Adrenal gland (tissue), 12 donors: ENCODE results near the gene KIRREL3. TPM values are rescaled to one million over a fixed set of nuclear protein-coding genes. Genes with fewer than 3 reads are reported as not detected.

ENCODE experiments used
- DNase-seq, 7 donors: peaks; one replicate each; pipeline ENCODE4 v3.0.0-alpha.2; 2019 to 2020
- H3K27ac ChIP-seq, 5 donors: fragments of 200-600 bp; sonication (generic) in 4 of 5; 1 replicate in 3 of 5; 2 replicates in 2 of 5; pipeline versions ENCODE4 v1.5.1 to v1.8.0; 2016 to 2020; ENCODE audit warnings: mild to moderate bottlenecking in 1 of 5
- H3K27me3 ChIP-seq: fragments of 200-600 bp; 2 replicates; pipeline ENCODE4 v1.8.0; 2021
- H3K36me3 ChIP-seq, 2 donors: fragments of 200-600 bp; replicated peaks in 1 of 2; 1 replicate in 1 of 2; 2 replicates in 1 of 2; pipeline versions ENCODE4 v1.5.1 to v1.8.0; 2018 to 2022
- H3K4me1 ChIP-seq, 2 donors: fragments of 200-600 bp; replicated peaks in 1 of 2; 1 replicate in 1 of 2; 2 replicates in 1 of 2; pipeline versions ENCODE4 v1.5.1 to v1.8.0; 2018 to 2021
- H3K4me3 ChIP-seq, 4 donors: fragments of 200-600 bp; sonication (generic) in 3 of 4; one replicate each; pipeline ENCODE4 v1.5.1; 2016 to 2018
- H3K9me3 ChIP-seq, 3 donors: fragments of 200-600 bp; sonication (generic) in 1 of 3; replicated peaks in 1 of 3; 1 replicate in 2 of 3; 2 replicates in 1 of 3; pipeline versions ENCODE4 v1.5.1 to v1.8.0; 2016 to 2021
- CTCF ChIP-seq, 6 experiments: fragments of 450-650 bp in 4 of 6; fragments of 200-600 bp in 2 of 6; sonication (generic) in 1 of 6; IDR thresholded peaks; 1 replicate in 5 of 6; 2 replicates in 1 of 6; pipeline versions ENCODE4 v1.5.1 to v1.8.0; 2016 to 2021; ENCODE audit warnings: antibody characterized with exemption in 6 of 6, mild to moderate bottlenecking in 2 of 6, moderate library complexity in 1 of 6
- POLR2A ChIP-seq, 2 donors: fragments of 450-650 bp; IDR thresholded peaks; one replicate each; pipeline ENCODE4 v1.6.1; 2017; ENCODE audit warnings: antibody characterized with exemption in 2 of 2, mild to moderate bottlenecking in 2 of 2, moderate library complexity in 1 of 2
- WGBS, 4 donors: extraction: QIAGEN DNeasy Blood & Tissue Kit in 2 of 4; methylation state at CpG; one replicate each; pipeline versions ENCODE4 v1.1.5 to v1.1.7; 2013 to 2017; 5-methylcytosine and 5-hydroxymethylcytosine counted together
- intact Hi-C, 2 donors: fragments of 100-400 bp; cut with DNase I; formaldehyde crosslinking; loops; one replicate each; pipeline versions ENCODE4 v1.14.1 to v1.15.0; 2022 to 2023
- polyA plus RNA-seq, 3 donors: library from polyadenylated mRNA; stranded (reverse); fragments of 200-250 nt in 2 of 3; fragments of 350-450 nt in 1 of 3; fragmentation: Illumina TruSeq in 1 of 3; extraction: RNeasy Lipid Tissue Mini Kit (QIAGEN cat#74804) in 1 of 3; gene quantifications; one replicate each; pipeline ENCODE4 v1.2.3, GENCODE V29; 2013 to 2014
- total RNA-seq, 9 donors: library from RNA; depleted of rRNA in 4 of 9; stranded (reverse); fragments of >200 nt in 4 of 9; fragments of 120-200 nt in 1 of 9; fragmentation: NEBNext Ultra II Directional in 1 of 9; extraction: Animal tissue kit (Norgen Biotek cat#: 25700) in 1 of 9; gene quantifications; one replicate each; pipeline versions ENCODE4 v1.1.0 to v1.2.4, GENCODE V29; 2013 to 2023
- donor health status: healthy with polysubstance abuse.
- donor health status: Bipolar disorder and iron deficiency.
- donor health status: DM: yes; HTN: yes; CAD: no.
- donor health status: DM: no; HTN: no; CAD: no.
- donor health status: DM: no; HTN: no; CAD: no.
- donor health status: DM: yes; HTN: yes; CAD: no.

KIRREL3 gene
- total and polyA plus RNA-seq, 12 donors, result 0.07 to 4.1 (median 0.64) TPM; not detected in 1

DNA sequence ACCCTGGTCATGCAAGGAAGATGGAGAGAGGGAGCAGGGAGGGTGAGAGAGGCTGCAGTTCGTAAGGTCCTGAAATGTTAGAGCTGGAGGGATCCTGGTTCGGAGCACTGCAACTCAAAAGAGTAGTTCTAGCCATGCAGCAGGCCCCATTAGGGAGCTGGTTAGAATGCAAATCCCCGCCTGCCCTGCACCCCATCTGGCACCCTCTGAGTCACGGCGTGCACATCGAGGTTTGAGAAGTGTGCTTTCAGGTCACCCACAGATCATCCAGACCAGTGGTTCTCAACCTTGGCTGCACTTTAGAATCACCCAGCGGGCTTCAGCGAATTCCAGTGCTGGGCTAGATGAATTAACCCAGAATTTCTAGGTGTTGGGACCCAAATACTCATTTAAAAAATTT is 596.9 kb downstream of the KIRREL3 start:
- intact Hi-C loops, result no loop called here
- no peak for TF ChIP-seq POLR2A (IDR thresholded peaks at IDR 0.05)
- no peak for TF ChIP-seq CTCF (IDR thresholded peaks at IDR 0.05)
- Histone ChIP-seq H3K9me3 (no peaks in the 10 kb centered on the region), H3K27ac (peak overlapping the region in 2 of 5 donors; percentile 30 to 58), H3K27me3 (no peaks in the 10 kb centered on the region), H3K36me3 (peaks cover 0 to 21% of the 10 kb centered on the region in 2 donors), H3K4me3 (no peak overlapping the region), H3K4me1 (peaks cover 9 to 43% of the 10 kb centered on the region in 2 donors)
- 64 to 77% (median 72%) methylated on average over 8 of the region's 8 CpGs for WGBS, 4 donors
- peak in 1 of 7 donors; percentile 54 for DNase-seq

DNA sequence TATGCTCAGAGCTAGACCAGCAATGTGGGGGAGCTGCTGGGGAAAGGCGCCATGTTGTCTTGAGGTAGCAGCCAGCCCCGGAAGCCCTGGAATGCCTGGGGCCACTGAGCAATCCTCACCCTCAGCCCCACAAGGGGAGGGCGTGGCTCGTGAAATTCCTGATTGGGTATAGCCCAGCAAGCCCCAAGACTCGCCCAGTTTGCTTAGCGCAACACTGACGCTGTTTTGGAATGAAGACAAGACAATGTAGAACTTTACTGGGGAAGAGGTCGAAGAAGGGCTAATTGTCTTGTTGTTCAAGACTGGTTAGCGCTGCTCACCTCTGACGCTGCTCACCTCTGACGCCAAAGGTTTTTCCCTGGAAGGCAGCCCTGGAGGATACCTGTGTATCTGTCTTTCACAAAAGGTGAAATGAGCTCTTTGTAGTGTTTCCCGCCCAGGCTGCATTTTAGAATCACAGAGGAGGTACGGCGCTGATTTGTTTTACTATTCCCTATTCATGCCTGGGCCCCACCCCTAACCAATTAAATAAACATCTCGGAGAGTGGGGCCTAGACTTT is 597.5 kb downstream of the KIRREL3 start:
- TF ChIP-seq POLR2A (IDR thresholded peaks at IDR 0.05), result no peak
- no peak for TF ChIP-seq CTCF (IDR thresholded peaks at IDR 0.05)
- H3K36me3 ChIP-seq, result peaks cover 0 to 15% of the 10 kb centered on the region in 2 donors
- H3K27me3 ChIP-seq, result no peaks in the 10 kb centered on the region
- intact Hi-C loops, result no loop called here
- no peak overlapping the region for H3K4me3 ChIP-seq
- no peaks in the 10 kb centered on the region for H3K9me3 ChIP-seq
- H3K27ac ChIP-seq, result peak overlapping the region in 1 of 5 donors; percentile 58
- no peak for DNase-seq
- 85 to 88% (median 86%) methylated on average over 15 of the region's 15 CpGs for WGBS, 4 donors
- H3K4me1 ChIP-seq, result peaks cover 9 to 48% of the 10 kb centered on the region in 2 donors

GRCh38 chr11:126400479-126400878 is 600.1 kb downstream of the KIRREL3 start:
- H3K9me3 ChIP-seq, result no peaks in the 10 kb centered on the region
- peaks cover 11 to 51% of the 10 kb centered on the region in 2 donors for H3K4me1 ChIP-seq
- TF ChIP-seq POLR2A (IDR thresholded peaks at IDR 0.05) (no peak), CTCF (IDR thresholded peaks at IDR 0.05) (no peak)
- no peaks in the 10 kb centered on the region for H3K27me3 ChIP-seq
- no peak overlapping the region for H3K4me3 ChIP-seq
- DNase-seq, result no peak
- WGBS, 4 donors, result 63 to 78% (median 78%) methylated on average over 6 of the region's 6 CpGs
- no peaks in the 10 kb centered on the region for H3K36me3 ChIP-seq
- peak overlapping the region in 1 of 5 donors; percentile 12 for H3K27ac ChIP-seq
- intact Hi-C loops, result no loop called here

- intact Hi-C loops, result no loop called here
- DNase-seq, result no peak
- no peak overlapping the region for H3K4me3 ChIP-seq
- no peaks in the 10 kb centered on the region for H3K9me3 ChIP-seq
- peaks cover 15 to 56% of the 10 kb centered on the region in 2 donors for H3K4me1 ChIP-seq
- no peaks in the 10 kb centered on the region for H3K36me3 ChIP-seq
- H3K27ac ChIP-seq, result peak overlapping the region in 2 of 5 donors; percentile 16 to 29
- TF ChIP-seq POLR2A (IDR thresholded peaks at IDR 0.05) (no peak), CTCF (IDR thresholded peaks at IDR 0.05) (no peak)
- H3K27me3 ChIP-seq, result no peaks in the 10 kb centered on the region
These were observed 600.6 kb downstream of the KIRREL3 start for GRCh38 chr11:126400019-126400418.
